Measurements from ENCODE around the gene CNNM3.

The CNNM3 gene

DNA sequence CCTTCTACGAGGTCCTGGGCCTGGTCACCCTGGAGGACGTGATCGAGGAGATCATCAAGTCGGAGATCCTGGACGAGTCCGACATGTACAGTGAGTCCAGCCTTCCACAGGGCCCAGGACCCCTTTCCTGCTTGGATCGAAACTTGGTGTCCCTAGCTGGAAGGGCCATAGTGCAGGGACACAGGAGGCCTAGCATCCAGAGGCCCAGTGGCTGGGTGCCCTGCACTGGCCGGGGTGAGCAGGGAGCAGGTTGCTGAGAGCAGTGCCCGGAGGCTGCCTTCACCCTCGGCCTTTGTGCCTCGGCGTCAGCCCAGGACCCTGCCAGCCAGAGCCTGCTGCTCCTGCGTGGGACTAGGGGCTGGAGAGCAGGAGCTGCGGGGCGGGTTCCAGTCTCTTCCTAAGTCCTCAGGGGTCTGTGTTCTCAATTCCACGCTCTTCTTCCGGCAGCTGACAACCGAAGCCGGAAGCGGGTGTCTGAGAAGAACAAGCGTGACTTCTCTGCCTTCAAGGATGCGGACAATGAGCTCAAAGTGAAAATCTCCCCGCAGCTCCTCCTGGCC, 18.9 kb upstream of the CNNM3 start:
- CTCF ChIA-PET: interaction anchor here (0.6 to 0.7 kb wide), 2 partner anchors 31 to 36 kb away, joined by 3 read pairs; no protein-coding TSS in a partner anchor
- H3K9me3 ChIP-seq (ENCODE audit: control insufficient read depth, insufficient read depth, low read depth, low read length): no peaks in the 10 kb centered on the region
- no peak overlapping the region for H3K4me3 ChIP-seq (ENCODE audit: low read depth, low read length)
- peaks cover 10 to 50% of the 10 kb centered on the region in 2 experiments; a peak in 2 of 3 replicates for H3K36me3 ChIP-seq (ENCODE audit: control insufficient read depth in 2 of 2, insufficient read depth in 1 of 2, low read length in 2 of 2)
- no peak overlapping the region for H3K27ac ChIP-seq (ENCODE audit: extremely low read depth, low read depth, low read length)
- POLR2A ChIA-PET: interaction anchor here (0.6 to 1.4 kb wide), 2 partner anchors 19 kb away, joined by 3 read pairs; partner anchors contain the start of gene CNNM3
- no peaks in the 10 kb centered on the region for H3K4me1 ChIP-seq (ENCODE audit: control insufficient read depth, insufficient read depth, low read length)
- TF ChIP-seq HOXC10 (CRISPR knock-in tag; IDR thresholded peaks at IDR 0.05): no peak
- TF ChIP-seq KLF16 (tag by site-specific recombination; IDR thresholded peaks at IDR 0.05): no peak
- no peak for TF ChIP-seq MEIS1 (CRISPR knock-in tag; IDR thresholded peaks at IDR 0.05; ENCODE audit: borderline replicate concordance)
- no peak for TF ChIP-seq ZNF530 (tag by site-specific recombination; IDR thresholded peaks at IDR 0.05; ENCODE audit: low read depth)
- no peak for TF ChIP-seq GLI2 (tag by site-specific recombination; IDR thresholded peaks at IDR 0.05; ENCODE audit: borderline replicate concordance, low read depth)
- no peak for TF ChIP-seq ZNF16 (tag by site-specific recombination; IDR thresholded peaks at IDR 0.05; ENCODE audit: low read depth)
- TF ChIP-seq ZBTB8A (tag by site-specific recombination; IDR thresholded peaks at IDR 0.05): no peak
- TF ChIP-seq KLF7 (tag by site-specific recombination; IDR thresholded peaks at IDR 0.05; ENCODE audit: borderline replicate concordance): no peak
- no peak for TF ChIP-seq GLI4 (tag by site-specific recombination; IDR thresholded peaks at IDR 0.05)
- TF ChIP-seq, protein P1, sequence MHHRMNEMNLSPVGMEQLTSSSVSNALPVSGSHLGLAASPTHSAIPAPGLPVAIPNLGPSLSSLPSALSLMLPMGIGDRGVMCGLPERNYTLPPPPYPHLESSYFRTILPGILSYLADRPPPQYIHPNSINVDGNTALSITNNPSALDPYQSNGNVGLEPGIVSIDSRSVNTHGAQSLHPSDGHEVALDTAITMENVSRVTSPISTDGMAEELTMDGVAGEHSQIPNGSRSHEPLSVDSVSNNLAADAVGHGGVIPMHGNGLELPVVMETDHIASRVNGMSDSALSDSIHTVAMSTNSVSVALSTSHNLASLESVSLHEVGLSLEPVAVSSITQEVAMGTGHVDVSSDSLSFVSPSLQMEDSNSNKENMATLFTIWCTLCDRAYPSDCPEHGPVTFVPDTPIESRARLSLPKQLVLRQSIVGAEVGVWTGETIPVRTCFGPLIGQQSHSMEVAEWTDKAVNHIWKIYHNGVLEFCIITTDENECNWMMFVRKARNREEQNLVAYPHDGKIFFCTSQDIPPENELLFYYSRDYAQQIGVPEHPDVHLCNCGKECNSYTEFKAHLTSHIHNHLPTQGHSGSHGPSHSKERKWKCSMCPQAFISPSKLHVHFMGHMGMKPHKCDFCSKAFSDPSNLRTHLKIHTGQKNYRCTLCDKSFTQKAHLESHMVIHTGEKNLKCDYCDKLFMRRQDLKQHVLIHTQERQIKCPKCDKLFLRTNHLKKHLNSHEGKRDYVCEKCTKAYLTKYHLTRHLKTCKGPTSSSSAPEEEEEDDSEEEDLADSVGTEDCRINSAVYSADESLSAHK (tag by site-specific recombination; IDR thresholded peaks at IDR 0.05): no peak
- no peak for TF ChIP-seq ZNF23 (tag by site-specific recombination; IDR thresholded peaks at IDR 0.05; ENCODE audit: borderline replicate concordance)
- TF ChIP-seq, protein P2, sequence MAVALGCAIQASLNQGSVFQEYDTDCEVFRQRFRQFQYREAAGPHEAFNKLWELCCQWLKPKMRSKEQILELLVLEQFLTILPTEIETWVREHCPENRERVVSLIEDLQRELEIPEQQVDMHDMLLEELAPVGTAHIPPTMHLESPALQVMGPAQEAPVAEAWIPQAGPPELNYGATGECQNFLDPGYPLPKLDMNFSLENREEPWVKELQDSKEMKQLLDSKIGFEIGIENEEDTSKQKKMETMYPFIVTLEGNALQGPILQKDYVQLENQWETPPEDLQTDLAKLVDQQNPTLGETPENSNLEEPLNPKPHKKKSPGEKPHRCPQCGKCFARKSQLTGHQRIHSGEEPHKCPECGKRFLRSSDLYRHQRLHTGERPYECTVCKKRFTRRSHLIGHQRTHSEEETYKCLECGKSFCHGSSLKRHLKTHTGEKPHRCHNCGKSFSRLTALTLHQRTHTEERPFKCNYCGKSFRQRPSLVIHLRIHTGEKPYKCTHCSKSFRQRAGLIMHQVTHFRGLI (tag by site-specific recombination; IDR thresholded peaks at IDR 0.05): no peak
- TF ChIP-seq ZNF133 (tag by site-specific recombination; IDR thresholded peaks at IDR 0.05): no peak
- no peak for TF ChIP-seq ZNF624 (tag by site-specific recombination; IDR thresholded peaks at IDR 0.05)
- no peak for TF ChIP-seq IKZF3 (tag by site-specific recombination; IDR thresholded peaks at IDR 0.05)
- no peak for TF ChIP-seq ZNF571 (tag by site-specific recombination; IDR thresholded peaks at IDR 0.05)

DNA sequence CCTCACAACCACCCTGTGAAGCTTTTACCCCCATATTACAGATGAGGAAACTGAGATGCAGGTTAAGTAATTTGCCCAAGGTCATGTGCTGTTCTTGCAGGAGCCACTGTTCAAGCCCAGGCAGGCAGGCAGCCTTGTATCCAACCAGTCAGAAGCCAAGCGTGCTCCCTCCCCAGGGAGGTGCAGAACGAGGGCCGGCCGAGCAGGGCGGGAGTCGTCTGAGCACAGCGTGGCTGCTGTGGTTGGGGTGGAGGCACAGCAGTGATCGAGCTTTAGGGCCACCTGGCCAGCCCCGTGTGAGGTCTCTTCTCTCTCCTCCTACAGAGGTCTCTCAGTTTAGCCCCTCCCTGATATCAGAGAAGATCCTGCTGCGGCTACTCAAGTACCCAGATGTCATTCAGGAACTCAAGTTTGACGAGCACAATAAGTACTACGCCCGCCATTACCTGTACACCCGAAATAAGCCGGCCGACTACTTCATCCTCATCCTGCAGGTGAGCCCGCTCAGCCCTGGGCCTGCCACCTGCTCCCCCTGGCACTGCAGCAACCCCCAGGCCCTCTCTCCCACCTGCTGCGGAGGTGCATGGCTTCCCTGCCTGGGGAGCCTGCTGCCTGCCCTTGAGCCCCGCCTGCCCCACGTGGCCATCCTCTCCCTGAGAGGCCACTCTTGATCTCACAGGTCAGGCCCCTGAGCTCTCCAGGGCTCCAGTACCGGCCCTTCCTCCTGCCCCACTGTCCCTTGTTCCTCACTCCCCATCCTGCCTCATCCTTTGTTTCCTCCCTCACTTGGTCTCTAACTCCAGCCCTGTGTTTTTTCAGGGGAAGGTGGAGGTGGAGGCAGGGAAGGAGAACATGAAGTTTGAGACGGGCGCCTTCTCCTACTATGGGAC, 17.1 kb upstream of the CNNM3 start:
- Histone ChIP-seq H3K4me3 (ENCODE audit: low read depth, low read length) (no peak overlapping the region), H3K4me1 (ENCODE audit: control insufficient read depth, insufficient read depth, low read length) (no peaks in the 10 kb centered on the region), H3K9me3 (ENCODE audit: control insufficient read depth, insufficient read depth, low read depth, low read length) (no peaks in the 10 kb centered on the region), H3K27ac (ENCODE audit: extremely low read depth, low read depth, low read length) (no peak overlapping the region), H3K36me3 (ENCODE audit: control insufficient read depth in 2 of 2, insufficient read depth in 1 of 2, low read length in 2 of 2) (peaks cover 13 to 59% of the 10 kb centered on the region in 2 experiments; a peak in 2 of 3 replicates)
- ChIA-PET POLR2A (interaction anchor here (1.4 kb wide), 1 partner anchor 17 kb away, joined by 3 read pairs; the partner anchor contains the start of gene CNNM3), CTCF (interaction anchor here (0.6 to 2.4 kb wide), 5 partner anchors 11 to 1436 kb away, joined by 3 to 21 read pairs (median 4); no protein-coding TSS in a partner anchor)
- TF ChIP-seq MZF1 (tag by site-specific recombination; IDR thresholded peaks at IDR 0.05; ENCODE audit: borderline replicate concordance) (no peak), PRDM1 (tag by site-specific recombination; IDR thresholded peaks at IDR 0.05) (no peak), ZNF155 (tag by site-specific recombination; IDR thresholded peaks at IDR 0.05) (no peak), ZNF660 (tag by site-specific recombination; IDR thresholded peaks at IDR 0.05) (no peak), ZNF514 (tag by site-specific recombination; IDR thresholded peaks at IDR 0.05) (no peak), ZNF133 (tag by site-specific recombination; IDR thresholded peaks at IDR 0.05) (no peak)
- TF ChIP-seq, protein P3, sequence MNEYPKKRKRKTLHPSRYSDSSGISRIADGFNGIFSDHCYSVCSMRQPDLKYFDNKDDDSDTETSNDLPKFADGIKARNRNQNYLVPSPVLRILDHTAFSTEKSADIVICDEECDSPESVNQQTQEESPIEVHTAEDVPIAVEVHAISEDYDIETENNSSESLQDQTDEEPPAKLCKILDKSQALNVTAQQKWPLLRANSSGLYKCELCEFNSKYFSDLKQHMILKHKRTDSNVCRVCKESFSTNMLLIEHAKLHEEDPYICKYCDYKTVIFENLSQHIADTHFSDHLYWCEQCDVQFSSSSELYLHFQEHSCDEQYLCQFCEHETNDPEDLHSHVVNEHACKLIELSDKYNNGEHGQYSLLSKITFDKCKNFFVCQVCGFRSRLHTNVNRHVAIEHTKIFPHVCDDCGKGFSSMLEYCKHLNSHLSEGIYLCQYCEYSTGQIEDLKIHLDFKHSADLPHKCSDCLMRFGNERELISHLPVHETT (tag by site-specific recombination; IDR thresholded peaks at IDR 0.05): no peak
